Parathyroid adenoma (tissue), 2 donors: ENCODE measurements around the gene NOBOX.

ENCODE experiments used
- H2AFZ ChIP-seq: fragments of 300-600 bp; sonication (generic); one replicate; pipeline ENCODE4 v1.7.0; 2017; ENCODE audit warnings: antibody characterized with exemption, mild to moderate bottlenecking
- H3K27ac ChIP-seq: fragments of 300-600 bp; sonication (generic); one replicate; pipeline ENCODE4 v1.7.0; 2017
- H3K27me3 ChIP-seq: fragments of 300-600 bp; sonication (generic); one replicate; pipeline ENCODE4 v1.7.0; 2017; ENCODE audit warnings: low read length; ENCODE audit not compliant: control insufficient read depth, insufficient read depth
- H3K36me3 ChIP-seq: fragments of 300-600 bp; sonication (generic); one replicate; pipeline ENCODE4 v1.7.0; 2017; ENCODE audit warnings: low read length; ENCODE audit not compliant: control insufficient read depth, insufficient read depth
- H3K4me1 ChIP-seq: fragments of 300-600 bp; sonication (generic); one replicate; pipeline ENCODE4 v1.7.0; 2017; ENCODE audit warnings: control low read depth
- H3K4me2 ChIP-seq: fragments of 300-600 bp; sonication (generic); one replicate; pipeline ENCODE4 v1.7.0; 2017; ENCODE audit warnings: low read length
- H3K4me3 ChIP-seq: fragments of 300-600 bp; sonication (generic); one replicate; pipeline ENCODE4 v1.7.0; 2017; ENCODE audit warnings: low read depth, low read length
- H3K79me2 ChIP-seq: fragments of 300-600 bp; sonication (generic); one replicate; pipeline ENCODE4 v1.7.0; 2017; ENCODE audit warnings: control low read depth
- H3K9ac ChIP-seq: fragments of 300-600 bp; sonication (generic); one replicate; pipeline ENCODE4 v1.7.0; 2017; ENCODE audit warnings: mild to moderate bottlenecking
- H3K9me3 ChIP-seq: fragments of 300-600 bp; sonication (generic); one replicate; pipeline ENCODE4 v1.7.0; 2017; ENCODE audit warnings: low read length; ENCODE audit not compliant: control insufficient read depth
- CTCF ChIP-seq: fragments of 300-600 bp; sonication (generic); IDR thresholded peaks from one replicate; pipeline ENCODE4 v1.7.0; 2017; ENCODE audit warnings: antibody characterized with exemption, mild to moderate bottlenecking
- donor health status: primary hyperparathyroidism.

The NOBOX gene

GRCh38 chr7:144404946-144405345 lies 1.5 kb upstream of the NOBOX start:
- TF ChIP-seq CTCF, result no peak
- Histone ChIP-seq H3K9me3 (no peaks in the 10 kb centered on the region), H3K4me2 (no peak overlapping the region), H2AFZ (no peak overlapping the region), H3K4me1 (no peaks in the 10 kb centered on the region), H3K79me2 (no peaks in the 10 kb centered on the region), H3K27me3 (no peaks in the 10 kb centered on the region), H3K27ac (no peak overlapping the region), H3K4me3 (no peak overlapping the region), H3K9ac (no peak overlapping the region), H3K36me3 (no peaks in the 10 kb centered on the region)

GRCh38 chr7:144403102-144403501 lies 391 bp downstream of the NOBOX start:
- H3K4me3 ChIP-seq, result no peak overlapping the region
- H3K4me1 ChIP-seq, result no peaks in the 10 kb centered on the region
- no peaks in the 10 kb centered on the region for H3K79me2 ChIP-seq

GRCh38 chr7:144401490-144401889 lies 2.0 kb downstream of the NOBOX start:
- H3K4me1 ChIP-seq, result no peaks in the 10 kb centered on the region
- no peak overlapping the region for H3K9ac ChIP-seq
- no peaks in the 10 kb centered on the region for H3K9me3 ChIP-seq
- no peak overlapping the region for H3K4me2 ChIP-seq
- H3K27ac ChIP-seq, result no peak overlapping the region
- H3K4me3 ChIP-seq, result no peak overlapping the region
- no peaks in the 10 kb centered on the region for H3K27me3 ChIP-seq
- H3K36me3 ChIP-seq, result no peaks in the 10 kb centered on the region
- no peak for TF ChIP-seq CTCF
- H2AFZ ChIP-seq, result no peak overlapping the region
- H3K79me2 ChIP-seq, result no peaks in the 10 kb centered on the region

More at GRCh38 chr7:144403102-144403501, 391 bp downstream of the NOBOX start:
- no peak overlapping the region for H3K9ac ChIP-seq
- no peak overlapping the region for H2AFZ ChIP-seq
- H3K27me3 ChIP-seq, result no peaks in the 10 kb centered on the region
- H3K4me2 ChIP-seq, result no peak overlapping the region
- no peak for TF ChIP-seq CTCF
- H3K27ac ChIP-seq, result no peak overlapping the region
- H3K9me3 ChIP-seq, result no peaks in the 10 kb centered on the region
- H3K36me3 ChIP-seq, result no peaks in the 10 kb centered on the region

GRCh38 chr7:144399946-144400345 lies 3.5 kb downstream of the NOBOX start:
- Histone ChIP-seq H3K36me3 (no peaks in the 10 kb centered on the region), H3K79me2 (no peaks in the 10 kb centered on the region), H3K27me3 (no peaks in the 10 kb centered on the region), H3K4me3 (no peak overlapping the region), H3K4me1 (no peaks in the 10 kb centered on the region), H3K27ac (no peak overlapping the region), H3K9me3 (no peaks in the 10 kb centered on the region), H2AFZ (no peak overlapping the region), H3K9ac (no peak overlapping the region), H3K4me2 (no peak overlapping the region)
- no peak for TF ChIP-seq CTCF

- H3K9me3 ChIP-seq, result no peaks in the 10 kb centered on the region
Measured at GRCh38 chr7:144398911-144399310, 4.6 kb downstream of the NOBOX start.

More at GRCh38 chr7:144398911-144399310, 4.6 kb downstream of the NOBOX start:
- Histone ChIP-seq H3K36me3 (no peaks in the 10 kb centered on the region), H3K4me1 (no peaks in the 10 kb centered on the region), H3K27me3 (no peaks in the 10 kb centered on the region), H3K27ac (no peak overlapping the region), H3K4me2 (no peak overlapping the region), H3K79me2 (no peaks in the 10 kb centered on the region), H3K4me3 (no peak overlapping the region), H2AFZ (no peak overlapping the region), H3K9ac (no peak overlapping the region)
- no peak for TF ChIP-seq CTCF
